ENCODE data around the gene FBXO41.

DNA sequence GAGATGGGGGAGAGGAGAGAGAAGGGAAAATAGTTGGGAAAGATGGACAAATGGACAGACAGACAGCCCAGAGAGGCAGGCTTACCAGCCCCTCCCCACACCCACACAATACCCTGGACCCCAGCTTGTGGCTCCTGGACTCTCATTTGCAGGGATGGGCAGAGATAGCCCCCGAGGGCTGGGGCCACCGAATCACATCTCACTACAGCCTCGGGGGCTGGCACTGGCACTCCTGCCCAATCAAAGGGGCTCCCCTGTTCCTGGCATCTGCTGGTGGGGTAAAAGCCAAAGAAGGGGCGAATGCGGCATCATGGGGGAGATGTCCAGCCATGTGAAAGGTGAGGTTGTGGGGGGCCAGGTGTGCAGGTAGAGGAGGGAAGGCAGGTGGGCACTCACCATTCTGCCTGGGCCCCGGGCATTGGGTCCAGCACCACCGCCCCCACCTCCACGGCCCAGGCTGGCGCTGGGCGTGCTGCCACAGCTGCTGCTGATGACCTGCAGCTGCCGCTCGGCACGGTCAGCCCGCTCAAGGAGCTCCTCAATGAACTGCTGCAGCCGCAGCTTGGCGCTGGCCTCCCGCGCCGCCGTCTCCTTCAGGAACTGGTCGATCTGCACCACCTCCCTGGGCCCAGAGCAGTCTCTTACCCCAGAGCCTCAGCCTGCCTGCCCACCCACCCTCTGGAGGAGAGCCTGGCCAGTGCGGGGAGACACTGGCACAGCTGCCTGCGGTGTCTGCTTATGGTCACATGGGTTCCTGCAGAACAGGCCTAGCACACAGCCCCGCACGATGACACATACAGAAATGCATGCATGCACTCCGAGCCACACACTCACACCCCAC, 18.0 kb downstream of the FBXO41 start:
- TF ChIP-seq, protein P1, sequence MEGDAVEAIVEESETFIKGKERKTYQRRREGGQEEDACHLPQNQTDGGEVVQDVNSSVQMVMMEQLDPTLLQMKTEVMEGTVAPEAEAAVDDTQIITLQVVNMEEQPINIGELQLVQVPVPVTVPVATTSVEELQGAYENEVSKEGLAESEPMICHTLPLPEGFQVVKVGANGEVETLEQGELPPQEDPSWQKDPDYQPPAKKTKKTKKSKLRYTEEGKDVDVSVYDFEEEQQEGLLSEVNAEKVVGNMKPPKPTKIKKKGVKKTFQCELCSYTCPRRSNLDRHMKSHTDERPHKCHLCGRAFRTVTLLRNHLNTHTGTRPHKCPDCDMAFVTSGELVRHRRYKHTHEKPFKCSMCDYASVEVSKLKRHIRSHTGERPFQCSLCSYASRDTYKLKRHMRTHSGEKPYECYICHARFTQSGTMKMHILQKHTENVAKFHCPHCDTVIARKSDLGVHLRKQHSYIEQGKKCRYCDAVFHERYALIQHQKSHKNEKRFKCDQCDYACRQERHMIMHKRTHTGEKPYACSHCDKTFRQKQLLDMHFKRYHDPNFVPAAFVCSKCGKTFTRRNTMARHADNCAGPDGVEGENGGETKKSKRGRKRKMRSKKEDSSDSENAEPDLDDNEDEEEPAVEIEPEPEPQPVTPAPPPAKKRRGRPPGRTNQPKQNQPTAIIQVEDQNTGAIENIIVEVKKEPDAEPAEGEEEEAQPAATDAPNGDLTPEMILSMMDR (IDR thresholded peaks at IDR 0.05; ENCODE audit: extremely low read depth in 1 of 2, insufficient read depth in 1 of 2, low read depth in 1 of 2, low read length in 2 of 2) = no peak
- no peak for TF ChIP-seq MYC (IDR thresholded peaks at IDR 0.05; ENCODE audit: low read depth, low read length)
- TF ChIP-seq EZH2 (IDR thresholded peaks at IDR 0.05; ENCODE audit: borderline replicate concordance, low read depth, low read length, severe bottlenecking) = no peak
- TF ChIP-seq POLR2A (IDR thresholded peaks at IDR 0.05; ENCODE audit: low read depth, low read length) = no peak
- TF ChIP-seq, protein P2, sequence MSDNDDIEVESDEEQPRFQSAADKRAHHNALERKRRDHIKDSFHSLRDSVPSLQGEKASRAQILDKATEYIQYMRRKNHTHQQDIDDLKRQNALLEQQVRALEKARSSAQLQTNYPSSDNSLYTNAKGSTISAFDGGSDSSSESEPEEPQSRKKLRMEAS (IDR thresholded peaks at IDR 0.05; ENCODE audit: insufficient read depth, insufficient read length) = no peak
- no peak for TF ChIP-seq POLR2AphosphoS5 (IDR thresholded peaks at IDR 0.05; ENCODE audit: insufficient read depth, low read depth, low read length)
